ENCODE data around the gene UTF1.

Gene UTF1

DNA sequence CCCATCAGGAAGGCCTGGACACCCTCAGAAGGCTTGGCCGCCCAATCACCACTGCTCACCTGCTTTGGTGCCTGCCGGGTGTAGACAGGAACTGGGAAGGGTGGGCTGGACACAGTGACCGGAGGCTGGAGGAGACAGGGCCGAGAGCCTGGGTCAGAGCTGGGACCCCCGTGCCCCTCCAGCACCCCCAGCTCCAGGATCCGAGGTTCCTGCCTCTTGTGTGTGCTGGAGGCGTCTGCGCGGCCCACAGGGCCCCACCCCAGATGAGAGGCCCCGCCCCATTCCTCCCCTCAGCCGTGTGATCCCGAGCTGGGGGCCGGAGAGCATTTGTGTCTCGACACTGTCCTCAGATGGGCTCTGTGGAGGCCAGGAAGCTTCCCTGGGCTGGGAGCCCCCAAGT lies 37.3 kb downstream of the UTF1 start:
- no peak for DNase-seq

DNA sequence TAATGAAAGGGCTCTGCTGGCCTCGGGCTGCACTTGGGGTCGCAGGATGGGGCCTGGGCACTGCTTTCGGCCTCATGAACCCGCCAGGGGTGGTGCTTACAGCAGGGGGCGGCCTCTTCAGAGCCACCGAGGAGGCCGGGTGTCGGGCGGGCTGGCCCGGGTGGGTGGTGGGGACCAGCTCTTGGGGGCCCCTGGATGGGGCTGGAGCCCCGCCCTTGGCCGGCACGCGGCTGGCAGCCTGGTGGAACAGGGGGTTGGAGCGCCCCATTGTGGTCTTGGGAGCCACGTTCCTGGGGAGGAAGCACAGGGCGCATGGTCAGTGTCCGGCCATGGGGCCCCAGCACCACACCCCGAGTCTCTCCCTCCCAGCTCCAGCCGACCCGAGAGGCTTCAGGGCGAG lies 37.8 kb downstream of the UTF1 start:
- DNase-seq: no peak

DNA sequence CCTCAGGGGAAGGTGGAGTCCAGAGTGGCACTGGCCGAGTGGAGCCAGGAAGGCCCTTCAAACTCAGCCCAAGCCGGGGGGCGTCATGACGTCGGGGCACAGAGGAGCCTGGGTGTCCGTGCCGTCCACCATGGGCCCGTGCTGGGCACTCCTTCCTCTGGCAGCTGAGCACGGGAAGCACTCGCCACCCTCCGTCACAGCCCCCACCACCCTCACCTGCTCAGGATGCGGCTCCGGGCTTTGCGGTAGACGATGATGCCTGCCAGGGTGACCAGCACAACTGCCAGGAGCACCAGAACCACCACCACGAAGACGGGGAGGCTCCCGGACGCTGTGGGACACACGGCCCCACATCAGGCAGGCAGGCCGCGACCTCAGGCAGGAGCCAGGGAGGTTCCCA lies 38.5 kb downstream of the UTF1 start:
- DNase-seq: no peak

DNA sequence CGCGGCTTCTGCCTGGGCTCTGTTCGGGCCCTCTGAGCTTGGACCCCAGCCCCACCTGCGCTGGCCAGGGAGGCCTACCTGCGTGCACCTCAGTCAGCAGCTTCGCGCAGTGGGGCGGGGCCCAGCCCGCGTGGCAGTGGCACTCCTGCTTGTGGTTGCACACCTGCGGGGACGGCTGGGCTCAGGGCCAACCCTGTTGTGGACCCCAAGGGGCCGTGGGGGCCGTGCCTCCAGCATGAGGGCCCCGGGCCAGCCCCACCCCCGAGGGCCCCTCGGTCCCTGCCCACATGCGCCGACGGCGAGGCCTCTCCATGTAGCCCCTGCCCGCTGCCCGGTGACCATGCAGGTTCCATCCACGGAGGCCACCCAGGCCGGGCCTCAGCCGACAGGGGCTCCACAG lies 39.4 kb downstream of the UTF1 start:
- DNase-seq: no peak

DNA sequence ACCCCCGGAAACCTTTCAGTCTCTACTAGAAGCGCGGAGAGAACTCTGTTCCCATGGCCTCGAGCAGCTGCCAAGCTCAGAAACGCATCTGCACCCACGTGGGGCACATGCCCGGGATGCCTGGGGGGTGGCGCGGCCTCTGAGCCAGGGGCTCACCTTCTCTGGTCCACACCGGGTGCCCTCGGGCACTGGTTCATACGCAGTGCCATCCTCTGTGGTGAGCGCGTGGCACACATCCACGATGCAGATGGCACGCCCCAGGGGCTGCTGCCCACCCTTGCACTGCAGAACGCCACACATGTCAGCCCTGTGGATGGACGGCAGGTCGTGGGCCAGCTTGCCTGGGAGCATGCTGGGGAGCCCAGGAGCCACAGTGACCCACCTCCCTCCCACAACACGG lies 40.2 kb downstream of the UTF1 start:
- no peak for DNase-seq

DNA sequence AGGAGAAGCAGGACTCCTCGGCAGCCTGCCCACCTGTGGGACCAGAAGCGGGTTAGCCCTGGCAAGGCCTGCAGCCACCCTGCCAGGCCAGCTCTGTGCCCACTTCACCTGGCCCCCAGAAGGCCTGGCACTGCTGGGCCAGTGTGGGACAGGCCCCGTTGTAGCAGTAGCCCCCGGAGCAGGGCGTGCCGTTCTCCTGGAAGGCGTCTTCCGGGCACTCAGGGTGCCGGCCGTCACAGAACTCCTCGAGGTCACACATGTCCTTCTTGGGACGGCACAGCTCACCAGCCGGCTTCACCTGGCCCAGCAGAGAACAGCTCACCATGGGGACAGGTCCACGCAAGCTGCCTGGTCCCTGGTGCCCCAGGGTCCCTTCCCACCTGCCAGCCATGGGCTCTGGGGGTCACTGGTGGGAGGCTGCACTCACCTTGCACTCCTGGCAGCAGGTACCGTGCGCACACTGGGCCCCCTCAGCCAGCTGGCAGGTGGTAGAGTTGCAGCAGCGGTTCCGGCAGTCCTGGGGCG lies 40.8 kb downstream of the UTF1 start:
- DNase-seq: no peak

DNA sequence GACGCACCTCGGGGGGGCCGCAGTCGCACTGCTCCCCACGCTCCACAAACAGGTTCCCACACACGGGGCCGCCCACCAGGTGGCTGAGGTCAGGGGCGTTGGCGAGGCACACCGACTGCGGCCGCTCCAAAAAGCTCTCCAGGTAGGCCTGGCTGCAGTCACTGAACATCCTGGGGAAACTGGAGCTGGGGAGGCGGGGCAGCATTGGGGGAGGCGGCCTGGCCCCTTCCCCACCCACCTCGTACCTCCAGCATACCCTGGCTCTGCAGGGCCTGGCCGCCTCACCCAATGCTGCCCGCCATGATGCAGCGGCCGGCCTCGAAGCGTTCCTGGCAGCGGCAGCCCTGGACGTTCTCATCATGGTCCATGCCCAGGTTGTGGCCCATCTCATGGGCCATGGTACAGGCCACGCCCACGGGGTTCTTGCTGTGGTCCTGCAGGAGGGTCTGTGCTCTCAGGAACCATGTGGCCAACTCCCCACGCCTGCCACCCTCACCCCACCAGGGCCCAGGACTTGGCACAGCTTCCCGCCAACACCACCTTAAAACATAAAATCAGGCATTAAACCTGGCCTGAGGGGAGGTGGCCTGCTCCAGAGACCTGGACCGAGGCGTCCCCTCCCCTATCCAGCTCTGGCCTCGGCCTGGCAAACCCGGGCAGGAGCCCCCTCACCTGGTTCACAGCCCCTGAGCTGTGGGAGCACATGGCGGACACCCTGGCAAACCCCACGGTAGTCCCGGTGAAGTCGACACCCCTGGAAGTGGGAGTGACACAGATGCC lies 41.7 kb downstream of the UTF1 start:
- DNase-seq: no peak

DNA sequence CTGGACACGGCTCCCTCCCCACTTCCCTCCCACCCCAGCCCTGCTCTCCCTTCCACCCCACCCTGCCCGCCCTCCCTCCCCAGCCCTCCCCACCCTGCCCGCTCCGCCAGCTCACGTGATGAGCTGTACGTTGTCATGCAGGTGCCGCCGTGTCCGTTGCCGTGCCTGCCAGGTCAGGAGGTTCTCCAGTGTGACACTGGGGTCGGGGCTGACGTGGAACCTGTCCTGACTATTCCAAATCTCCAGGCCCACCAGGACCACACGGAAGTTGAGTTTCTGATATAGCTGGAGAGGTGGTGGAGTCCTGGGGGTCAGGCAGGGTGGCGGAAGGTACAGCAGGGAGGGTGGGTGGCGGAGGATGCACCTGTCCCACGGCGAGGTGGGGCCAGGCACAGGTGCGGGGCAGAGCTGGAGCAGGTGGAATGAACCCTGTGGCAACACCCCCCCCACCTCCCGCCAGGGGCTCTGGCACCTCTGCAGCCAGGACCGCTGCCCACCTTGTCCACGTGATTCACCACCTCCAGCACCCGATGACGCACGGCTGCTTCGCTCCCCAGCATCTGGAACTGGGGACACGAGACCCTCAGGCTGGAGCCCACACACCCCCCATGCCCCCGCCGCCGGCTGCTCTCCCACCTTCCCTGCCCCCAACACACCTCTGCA lies 42.4 kb downstream of the UTF1 start:
- no peak for DNase-seq

DNA sequence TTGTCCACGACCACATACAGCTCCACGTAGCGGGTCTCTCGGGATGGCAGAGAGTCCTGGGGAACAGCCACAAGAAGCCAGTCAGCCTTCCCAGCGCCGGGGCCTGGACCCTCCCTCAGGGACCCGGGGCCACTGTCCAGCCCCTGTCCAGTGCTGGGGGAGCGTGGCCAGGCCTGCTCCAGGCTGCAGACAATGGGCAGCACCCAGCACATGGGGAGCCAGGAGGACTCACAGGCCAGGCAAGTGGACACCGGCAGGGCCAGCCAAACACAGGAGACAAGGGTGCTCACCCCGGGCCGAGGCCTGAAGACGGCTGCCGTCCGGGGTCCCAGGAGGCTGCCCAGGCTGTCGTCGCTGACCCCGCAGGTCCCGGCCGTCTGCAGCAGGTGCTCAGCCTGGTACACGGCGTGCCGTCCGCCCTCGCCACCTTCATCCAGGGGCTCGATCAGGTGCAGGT lies 43.0 kb downstream of the UTF1 start:
- DNase-seq: no peak

DNA sequence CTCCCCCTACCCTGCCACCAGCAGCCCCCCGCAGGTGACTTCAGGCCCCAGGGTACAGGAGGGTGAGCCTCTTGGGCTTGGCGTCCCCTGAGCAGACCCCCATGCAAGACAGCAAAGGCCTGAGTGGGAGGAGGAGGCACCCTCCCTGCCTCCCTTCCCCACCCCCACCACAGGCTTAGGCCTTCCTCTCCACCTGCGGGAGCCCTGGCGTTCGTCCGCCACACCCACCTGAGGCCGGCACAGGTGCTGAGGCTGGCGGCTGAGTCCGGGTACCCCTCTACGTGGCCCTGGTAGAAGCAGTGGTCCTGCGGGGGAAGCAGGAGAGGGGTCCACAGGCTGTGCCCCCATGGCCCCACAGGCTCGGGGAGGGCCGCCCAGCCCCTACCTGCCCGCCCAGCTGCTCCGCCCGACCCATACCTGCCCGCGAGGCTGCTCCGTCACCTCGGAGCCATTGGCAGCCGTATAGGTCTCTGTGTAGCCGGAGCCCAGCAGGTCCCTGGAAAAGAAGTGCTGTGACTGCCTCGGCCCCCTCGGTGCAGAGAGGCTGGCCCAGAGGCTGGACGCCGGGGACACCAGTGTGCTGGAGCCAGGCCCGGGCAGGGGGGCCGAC lies 43.6 kb downstream of the UTF1 start:
- DNase-seq: no peak

DNA sequence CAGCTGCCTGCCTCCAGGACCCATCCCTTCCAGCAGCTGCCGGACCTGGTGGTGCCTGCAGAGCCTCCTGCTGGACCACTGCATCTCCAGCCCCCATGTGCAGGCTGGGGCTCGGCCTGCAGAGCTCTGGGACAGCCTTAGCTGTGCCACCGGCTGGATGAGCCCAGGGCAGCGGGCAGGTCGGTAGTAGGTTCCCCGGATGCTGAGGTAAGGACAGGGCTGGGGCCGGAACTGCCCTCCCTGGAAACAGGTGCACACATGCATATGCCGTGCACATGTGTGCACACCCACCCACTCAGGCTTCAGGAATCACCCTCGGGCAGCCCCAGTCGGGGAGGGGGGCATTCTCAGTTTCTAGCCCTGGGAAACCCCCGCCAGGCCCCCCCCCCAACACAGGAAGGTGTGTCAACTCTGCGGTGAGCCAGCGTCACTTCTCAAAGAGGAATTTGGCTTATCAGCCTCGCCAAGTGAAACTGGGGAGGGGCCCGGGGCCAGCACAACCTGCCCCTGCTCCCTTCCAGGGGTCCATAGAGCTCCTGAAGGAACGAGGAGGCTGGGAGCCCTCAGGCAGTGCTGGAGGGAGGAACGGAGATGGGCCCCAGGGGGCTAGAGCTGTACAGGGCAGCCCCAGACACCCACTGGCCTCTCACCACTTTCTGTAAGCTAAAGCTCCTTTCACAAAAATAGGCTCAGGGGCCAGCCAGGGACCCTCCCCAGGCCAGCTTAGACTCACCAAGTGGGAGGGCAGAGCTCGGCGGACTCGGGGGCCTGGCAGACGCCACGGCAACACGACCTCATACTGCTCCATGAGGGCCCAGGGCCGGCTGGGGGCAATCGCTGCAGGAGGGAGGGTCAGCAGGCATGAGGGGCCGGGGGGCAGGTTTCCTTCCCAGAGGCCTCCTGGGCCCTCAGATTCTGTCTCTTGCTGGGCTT lies 45.0 kb downstream of the UTF1 start:
- no peak for DNase-seq

DNA sequence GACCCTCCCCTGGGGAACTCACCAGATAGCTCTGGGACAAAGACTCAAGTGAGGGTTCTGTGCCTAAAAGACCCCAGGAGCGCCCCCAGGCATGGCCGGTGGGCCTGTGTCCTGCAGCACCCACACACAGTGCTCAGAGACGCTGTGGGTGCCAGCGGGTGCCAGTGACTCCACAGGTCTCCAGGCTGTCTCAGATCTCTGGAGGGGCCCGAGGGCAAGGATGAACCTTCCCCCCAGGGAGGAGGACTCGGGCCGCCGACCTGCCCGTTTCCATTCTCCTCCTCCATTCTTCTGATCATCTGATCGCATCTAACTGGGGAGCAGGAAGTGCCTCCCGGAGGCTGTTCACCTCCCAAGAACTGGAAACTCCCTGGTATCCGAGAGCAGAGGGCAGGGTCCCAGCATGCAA lies 45.7 kb downstream of the UTF1 start:
- no peak for DNase-seq

DNA sequence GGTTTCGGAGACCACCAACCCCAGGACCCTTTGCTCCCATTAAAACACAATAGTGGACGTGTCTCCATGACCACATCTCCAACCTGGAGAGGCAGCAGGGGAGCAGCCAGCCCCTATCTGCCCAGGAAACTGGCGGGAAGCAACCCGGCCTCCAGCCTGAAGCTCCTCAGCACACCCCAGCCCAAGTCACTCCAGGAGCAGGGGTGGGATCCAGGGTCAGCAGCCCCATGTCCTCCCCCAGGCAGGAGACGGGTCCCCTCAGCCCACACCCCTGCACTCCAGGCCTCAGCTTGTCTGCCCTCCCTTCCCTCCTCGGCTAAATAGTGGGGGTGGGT lies 46.0 kb downstream of the UTF1 start:
- DNase-seq: no peak

DNA sequence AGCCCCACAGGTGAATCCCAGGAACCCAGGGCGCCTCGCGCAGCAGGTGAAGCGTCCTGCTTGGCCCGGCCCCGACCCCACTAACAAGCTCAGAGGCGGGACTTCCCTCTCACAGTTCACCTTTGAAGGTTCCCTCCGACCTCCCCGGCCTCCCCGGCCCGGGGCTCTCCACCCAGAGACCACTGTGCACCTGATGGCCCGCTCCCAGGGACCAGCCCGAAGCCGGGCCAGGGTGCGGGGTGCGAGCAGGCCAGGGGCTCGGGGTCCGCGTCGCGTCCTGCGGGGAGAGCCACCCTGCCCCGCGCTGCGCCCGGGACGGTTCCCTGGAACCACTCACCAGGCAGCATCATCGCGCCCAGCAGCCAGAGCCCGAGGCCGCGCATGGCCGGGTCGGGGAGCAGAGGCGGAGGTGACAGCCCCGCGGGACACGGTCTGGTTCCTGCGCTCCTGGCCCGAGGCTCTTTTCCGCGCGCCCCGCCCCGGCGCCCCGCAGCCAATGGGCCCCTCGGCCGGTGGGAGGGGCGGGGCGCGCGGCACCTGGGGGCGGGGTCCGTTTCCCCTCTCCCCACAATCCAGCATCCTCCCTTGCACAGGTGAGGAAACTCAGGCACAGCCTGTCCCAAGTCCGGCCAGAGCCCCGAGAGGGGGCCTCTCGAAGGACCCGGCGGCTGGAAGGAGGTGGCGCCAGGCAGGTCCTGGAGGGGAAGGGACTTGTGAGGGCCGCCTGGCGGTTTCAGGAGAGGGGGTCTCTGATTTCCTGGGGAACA lies 46.6 kb downstream of the UTF1 start, which contains the start of gene ADAM8:
TSS of gene ADAM8 (minus strand) at position 434 of the 767 bp plus-strand sequence. CDS start at position 383, 51 bp downstream.
- no peak for DNase-seq

DNA sequence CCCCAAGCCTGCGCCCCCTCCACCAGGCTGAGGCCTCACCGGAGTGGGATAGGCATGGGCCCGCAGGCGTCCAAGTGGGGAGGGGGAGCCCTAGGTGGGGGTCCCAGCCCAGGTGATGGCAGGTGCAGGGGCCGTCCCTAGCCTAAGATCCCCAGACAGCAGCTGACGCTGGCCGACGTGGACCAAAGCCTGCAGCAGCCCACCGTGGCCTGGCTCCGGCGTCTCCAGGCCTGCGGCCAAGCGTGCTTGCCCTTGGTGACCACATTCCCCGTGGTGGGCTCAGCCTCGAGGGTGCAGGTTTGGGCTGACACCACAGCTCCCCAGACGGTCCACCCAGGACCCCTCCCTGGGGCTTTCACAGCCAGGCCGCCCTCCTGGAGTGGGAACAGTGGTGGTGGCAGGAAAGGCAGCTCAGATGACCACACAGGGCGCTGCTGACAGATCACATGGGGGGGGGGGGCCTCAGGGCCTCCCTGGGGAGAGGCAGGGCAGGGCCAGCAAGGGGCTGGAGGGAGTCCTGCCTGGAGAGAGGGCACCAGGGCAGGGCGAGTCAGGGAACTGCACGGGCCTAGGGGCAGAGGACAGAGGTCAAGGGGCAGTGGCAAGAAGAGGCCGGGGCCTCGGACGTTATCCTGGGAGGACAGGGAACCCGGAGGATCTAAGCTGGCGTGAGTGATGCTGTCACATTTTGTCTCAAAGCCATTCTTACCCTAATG lies 47.4 kb downstream of the UTF1 start:
- DNase-seq: no peak

DNA sequence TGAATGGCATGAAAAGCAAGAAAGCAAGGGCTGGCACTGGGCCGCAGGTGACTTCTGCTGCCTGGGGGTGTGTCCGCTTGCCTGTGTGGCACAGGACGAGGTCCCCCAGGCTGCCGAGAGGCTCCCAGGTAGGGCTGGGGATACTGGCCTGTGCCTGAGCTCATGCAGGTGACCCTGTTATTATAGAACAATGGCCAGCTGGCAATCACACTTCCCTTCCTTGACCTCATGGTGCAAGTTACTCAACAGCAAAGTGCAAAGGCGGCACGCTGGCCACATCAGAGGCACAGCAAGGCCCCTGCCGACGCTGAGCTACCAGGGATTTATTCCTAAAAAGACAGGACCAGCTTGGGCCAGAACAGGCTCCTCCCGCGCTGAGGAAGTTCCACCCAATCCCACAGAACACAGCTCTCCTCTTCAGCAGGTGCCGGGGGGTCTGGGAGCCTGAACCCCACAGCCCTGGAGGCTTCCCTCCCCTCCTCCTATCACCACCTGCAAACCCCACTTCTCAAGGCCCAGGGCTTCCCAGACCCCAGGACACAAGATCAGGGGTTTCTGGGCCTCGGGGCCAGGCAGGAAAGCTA lies 48.1 kb downstream of the UTF1 start:
- no peak for DNase-seq

DNA sequence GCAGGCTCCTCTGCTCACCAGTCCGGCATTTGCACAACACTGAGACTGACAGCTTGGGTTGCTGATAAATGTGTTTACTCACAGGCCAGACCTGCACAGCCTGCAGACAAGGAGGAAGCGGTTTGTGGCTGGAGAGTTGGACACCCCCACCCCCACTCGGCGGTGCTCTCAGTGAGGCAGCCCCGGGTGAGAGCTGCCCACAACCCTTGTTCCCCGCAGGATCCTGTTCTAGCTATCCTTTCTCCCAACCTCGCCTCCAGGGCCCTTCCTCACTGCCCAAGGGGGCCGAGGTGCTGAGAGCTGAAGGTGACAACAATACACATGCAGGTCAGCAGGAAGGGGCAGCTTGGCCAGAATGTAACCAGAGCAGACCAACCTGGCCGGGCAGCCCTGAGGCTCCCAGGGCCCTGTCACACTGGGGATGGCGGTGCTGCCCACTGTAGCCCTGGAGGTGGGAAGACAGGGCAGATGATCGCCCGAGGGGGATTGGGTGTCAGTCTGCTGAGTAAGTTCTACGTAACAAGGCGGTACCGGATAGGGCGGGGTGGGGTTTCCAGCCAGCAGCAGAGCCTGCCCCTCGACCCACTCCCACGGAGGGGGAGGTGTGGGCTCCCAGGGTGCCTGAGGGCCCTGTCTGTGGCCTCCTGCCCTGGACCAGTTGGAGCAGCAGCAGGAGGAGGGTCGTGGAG lies 48.7 kb downstream of the UTF1 start:
- DNase-seq: peak; percentile 41

DNA sequence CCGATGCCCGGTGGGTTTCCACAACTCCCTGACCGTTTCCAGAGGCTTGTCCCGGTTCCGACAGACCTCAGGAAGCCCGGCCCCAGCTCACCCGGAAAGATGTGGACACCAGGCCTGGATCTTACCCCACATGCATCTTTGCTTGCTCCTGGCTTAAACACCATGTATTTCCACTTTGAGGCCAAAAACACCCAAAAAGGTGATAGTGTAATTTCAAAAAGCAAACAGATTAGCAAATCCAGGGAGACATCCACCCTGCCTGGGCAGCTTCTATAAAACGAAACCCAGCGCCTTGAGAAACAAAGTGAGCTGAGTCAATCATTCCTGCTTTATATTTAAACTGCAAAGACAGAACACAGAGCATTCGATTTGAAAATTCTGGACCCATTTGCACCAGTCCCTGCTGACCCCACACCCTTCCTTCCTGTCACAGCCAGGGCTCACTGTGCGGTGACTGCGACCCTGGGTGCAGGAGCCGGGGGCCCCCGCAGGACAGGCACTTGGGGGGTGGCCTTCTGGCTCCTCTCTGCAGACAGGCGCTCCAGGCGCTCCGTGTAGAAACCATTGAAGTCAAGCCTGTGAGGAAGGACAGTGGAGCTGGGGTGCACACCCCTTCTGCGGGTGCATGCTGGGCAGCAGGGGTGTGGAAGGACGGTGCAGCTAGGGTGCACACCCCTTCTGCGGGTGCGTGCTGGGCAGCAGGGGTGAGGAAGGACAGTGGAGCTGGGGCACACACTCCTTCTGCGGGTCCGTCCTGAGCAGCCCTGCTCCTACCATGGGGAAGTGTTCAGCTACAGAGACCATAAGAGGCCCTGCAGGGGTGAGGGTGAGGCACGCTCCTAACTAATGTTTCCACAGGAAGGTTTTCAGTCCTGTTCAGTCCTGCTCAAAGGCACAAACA lies 49.6 kb downstream of the UTF1 start:
- DNase-seq: no peak

DNA sequence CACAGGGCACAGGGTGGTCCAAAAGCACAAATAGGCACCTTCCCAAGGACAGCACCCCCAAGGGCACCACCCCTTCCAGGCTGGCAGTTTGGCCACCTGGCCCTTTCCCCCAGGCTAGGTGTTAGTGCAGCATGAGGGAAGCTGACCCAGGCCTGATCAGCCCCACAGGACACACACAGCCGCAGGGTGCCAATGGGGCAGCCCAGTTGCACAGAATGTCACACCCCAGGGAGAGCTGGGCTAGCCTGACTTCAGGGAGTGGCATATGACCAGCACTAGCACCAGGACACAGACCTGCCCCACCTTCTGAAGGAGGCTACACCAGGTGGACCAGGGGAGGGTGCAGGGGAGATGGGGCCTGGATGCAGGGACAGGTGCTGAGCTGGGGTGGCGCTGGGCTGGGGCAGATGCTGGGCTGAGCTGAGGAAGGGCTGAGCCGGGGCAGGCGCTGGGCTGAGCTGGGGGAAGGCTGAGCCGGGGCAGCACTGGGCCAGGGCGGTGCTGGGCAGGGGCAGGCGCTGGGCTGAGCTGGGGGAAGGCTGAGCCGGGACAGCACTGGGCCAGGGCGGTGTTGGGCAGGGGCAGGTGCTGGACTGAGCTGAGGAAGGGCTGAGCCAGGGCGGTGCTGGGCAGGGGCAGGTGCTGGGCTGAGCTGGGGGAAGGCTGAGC lies 50.5 kb downstream of the UTF1 start:
- no peak for DNase-seq
